HL-60 (cell line): ENCODE data around the gene P2RX6.

ENCODE experiments used
- GABPA ChIP-seq: IDR thresholded peaks from 2 replicates; pipeline ENCODE4 v1.6.1; 2012; ENCODE audit warnings: low read depth
- SPI1 ChIP-seq: IDR thresholded peaks from 2 replicates; pipeline ENCODE4 v1.6.1; 2012; ENCODE audit warnings: low read depth, mild to moderate bottlenecking, borderline replicate concordance
- TF ChIP-seq, protein P1 (sequence below): IDR thresholded peaks from one replicate; pipeline ENCODE4 v1.5.1; 2011; ENCODE audit warnings: low read length, control low read depth, inconsistent platforms; ENCODE audit not compliant: insufficient read depth
- TF ChIP-seq, protein P2 (sequence below): IDR thresholded peaks from 2 replicates; pipeline ENCODE4 v1.6.1; 2012; ENCODE audit warnings: low read depth; ENCODE audit not compliant: insufficient replicate concordance

- TF ChIP-seq, protein P1, sequence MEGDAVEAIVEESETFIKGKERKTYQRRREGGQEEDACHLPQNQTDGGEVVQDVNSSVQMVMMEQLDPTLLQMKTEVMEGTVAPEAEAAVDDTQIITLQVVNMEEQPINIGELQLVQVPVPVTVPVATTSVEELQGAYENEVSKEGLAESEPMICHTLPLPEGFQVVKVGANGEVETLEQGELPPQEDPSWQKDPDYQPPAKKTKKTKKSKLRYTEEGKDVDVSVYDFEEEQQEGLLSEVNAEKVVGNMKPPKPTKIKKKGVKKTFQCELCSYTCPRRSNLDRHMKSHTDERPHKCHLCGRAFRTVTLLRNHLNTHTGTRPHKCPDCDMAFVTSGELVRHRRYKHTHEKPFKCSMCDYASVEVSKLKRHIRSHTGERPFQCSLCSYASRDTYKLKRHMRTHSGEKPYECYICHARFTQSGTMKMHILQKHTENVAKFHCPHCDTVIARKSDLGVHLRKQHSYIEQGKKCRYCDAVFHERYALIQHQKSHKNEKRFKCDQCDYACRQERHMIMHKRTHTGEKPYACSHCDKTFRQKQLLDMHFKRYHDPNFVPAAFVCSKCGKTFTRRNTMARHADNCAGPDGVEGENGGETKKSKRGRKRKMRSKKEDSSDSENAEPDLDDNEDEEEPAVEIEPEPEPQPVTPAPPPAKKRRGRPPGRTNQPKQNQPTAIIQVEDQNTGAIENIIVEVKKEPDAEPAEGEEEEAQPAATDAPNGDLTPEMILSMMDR, result no peak
- TF ChIP-seq, protein P2, sequence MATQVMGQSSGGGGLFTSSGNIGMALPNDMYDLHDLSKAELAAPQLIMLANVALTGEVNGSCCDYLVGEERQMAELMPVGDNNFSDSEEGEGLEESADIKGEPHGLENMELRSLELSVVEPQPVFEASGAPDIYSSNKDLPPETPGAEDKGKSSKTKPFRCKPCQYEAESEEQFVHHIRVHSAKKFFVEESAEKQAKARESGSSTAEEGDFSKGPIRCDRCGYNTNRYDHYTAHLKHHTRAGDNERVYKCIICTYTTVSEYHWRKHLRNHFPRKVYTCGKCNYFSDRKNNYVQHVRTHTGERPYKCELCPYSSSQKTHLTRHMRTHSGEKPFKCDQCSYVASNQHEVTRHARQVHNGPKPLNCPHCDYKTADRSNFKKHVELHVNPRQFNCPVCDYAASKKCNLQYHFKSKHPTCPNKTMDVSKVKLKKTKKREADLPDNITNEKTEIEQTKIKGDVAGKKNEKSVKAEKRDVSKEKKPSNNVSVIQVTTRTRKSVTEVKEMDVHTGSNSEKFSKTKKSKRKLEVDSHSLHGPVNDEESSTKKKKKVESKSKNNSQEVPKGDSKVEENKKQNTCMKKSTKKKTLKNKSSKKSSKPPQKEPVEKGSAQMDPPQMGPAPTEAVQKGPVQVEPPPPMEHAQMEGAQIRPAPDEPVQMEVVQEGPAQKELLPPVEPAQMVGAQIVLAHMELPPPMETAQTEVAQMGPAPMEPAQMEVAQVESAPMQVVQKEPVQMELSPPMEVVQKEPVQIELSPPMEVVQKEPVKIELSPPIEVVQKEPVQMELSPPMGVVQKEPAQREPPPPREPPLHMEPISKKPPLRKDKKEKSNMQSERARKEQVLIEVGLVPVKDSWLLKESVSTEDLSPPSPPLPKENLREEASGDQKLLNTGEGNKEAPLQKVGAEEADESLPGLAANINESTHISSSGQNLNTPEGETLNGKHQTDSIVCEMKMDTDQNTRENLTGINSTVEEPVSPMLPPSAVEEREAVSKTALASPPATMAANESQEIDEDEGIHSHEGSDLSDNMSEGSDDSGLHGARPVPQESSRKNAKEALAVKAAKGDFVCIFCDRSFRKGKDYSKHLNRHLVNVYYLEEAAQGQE, result no peak
- no peak for TF ChIP-seq GABPA
- TF ChIP-seq SPI1, result no peak
These were observed 18.1 kb downstream of the P2RX6 start for GRCh38 chr22:21032868-21033688.
